ENCODE measurements around the gene SHMT2. TPM values are rescaled to one million over a fixed set of nuclear protein-coding genes. Genes with fewer than 3 reads are reported as not detected.

SHMT2 gene
- total and polyA plus RNA-seq, 2 of the 13 experiments (the other 11 are each of a cell fraction or from before 2014, with no cell fraction given), result 181 to 393 TPM

- TF ChIP-seq TAF15 (IDR thresholded peaks at IDR 0.05; ENCODE audit: low read depth, low read length, poor library complexity, severe bottlenecking) (no peak), MLX (CRISPR knock-in tag; IDR thresholded peaks at IDR 0.05) (no peak), GABPB1 (CRISPR knock-in tag; IDR thresholded peaks at IDR 0.05) (no peak), PAXIP1 (CRISPR knock-in tag; conservative IDR thresholded peaks at IDR 0.05) (no peak), POLR2AphosphoS5 (IDR thresholded peaks at IDR 0.05; ENCODE audit: low read depth, low read length) (0 out of 2 replicates have a peak, but pooled peaks have one; percentile 27), POLR2AphosphoS2 (IDR thresholded peaks at IDR 0.05; ENCODE audit: low read depth, low read length) (0 out of 2 replicates have a peak, but pooled peaks have one; percentile 64), ZSCAN29 (CRISPR knock-in tag; conservative IDR thresholded peaks at IDR 0.05) (no peak), ZNF10 (CRISPR knock-in tag; IDR thresholded peaks at IDR 0.05; ENCODE audit: borderline replicate concordance, low read depth) (no peak)
These were observed 23.6 kb upstream of the SHMT2 start (continued) for GRCh38 chr12:57205931-57206330.

Measured in HepG2 (cell line).